Activated CD4-positive, alpha-beta T cell treated with anti-CD3 and anti-CD28 coated beads, Interleukin-2, amount 10 ng/mL, durations not matched to agents 7 days and 5 days (primary cell): Measurements from ENCODE around the gene CLDN2. TPM values are rescaled to one million over a fixed set of nuclear protein-coding genes. Genes with fewer than 3 reads are reported as not detected.

Experiments
- total RNA-seq, 2 experiments: library from RNA; stranded (reverse); gene quantifications; one replicate each; pipeline ENCODE4 v1.2.3, GENCODE V29; 2021

CLDN2 gene
- total RNA-seq, 2 experiments from 2014 or later: not detected

Other genes starting within 250 kb of the CLDN2 start
- gene RNF128, start 193.7 kb upstream of the CLDN2 start, total RNA-seq: not detected
- under 1 TPM; 0.35 to 0.40 TPM for gene TBC1D8B, start 117.7 kb upstream of the CLDN2 start, total RNA-seq
- gene RIPPLY1, start 17.1 kb upstream of the CLDN2 start, total RNA-seq: not detected
- gene MORC4, start 79.8 kb downstream of the CLDN2 start, total RNA-seq: 1 to 10 TPM; 7.7 to 9.4 TPM
- gene RBM41, start 198.4 kb downstream of the CLDN2 start, total RNA-seq: 10 to 100 TPM; 12.8 to 14.5 TPM